K562 (cell line): Measurements from ENCODE around the gene GLIPR1L2. TPM values are rescaled to one million over a fixed set of nuclear protein-coding genes. Genes with fewer than 3 reads are reported as not detected.
A peak's percentile ranks its signal among the peaks of the same experiment; 100 is the strongest.

Experiments
- ASH1L ChIP-seq: fragments of 450-650 bp; IDR thresholded peaks from 2 replicates; pipeline ENCODE4 v1.6.1; 2018; ENCODE audit warnings: borderline replicate concordance, mild to moderate bottlenecking, low read depth; ENCODE audit not compliant: partially characterized antibody
- ELF1 ChIP-seq: fragments of 200-800 bp; sonication (Bioruptor generic); IDR thresholded peaks from 2 replicates; pipeline ENCODE4 v1.6.1; 2016; ENCODE audit warnings: missing genetic modification characterization, missing compliant biosample characterization
- SAFB2 ChIP-seq: fragments of 200-400 bp; formaldehyde crosslinking; IDR thresholded peaks from 2 replicates; pipeline ENCODE4 v1.6.1; 2018; ENCODE audit warnings: borderline replicate concordance, low read length, low read depth, moderate library complexity; ENCODE audit not compliant: severe bottlenecking
- SOX6 ChIP-seq: fragments of 450-650 bp; IDR thresholded peaks from 2 replicates; pipeline ENCODE4 v1.6.1; 2014; ENCODE audit warnings: mild to moderate bottlenecking
- polyA plus RNA-seq, 8 experiments: library from polyadenylated mRNA; depleted of rRNA in 4 of 8; stranded (reverse) in 5 of 8; unstranded in 3 of 8; fragments of >200 nt; fragmentation: Nextera tagmentation in 2 of 8; fragmentation: Illumina TruSeq in 1 of 8; extraction: Ambion mirVana in 2 of 8; extraction: Trizol in 1 of 8; gene quantifications; 2 replicates each; pipeline versions ENCODE4 v1.2.1 to v1.2.3, GENCODE V29; 2011 to 2014; ENCODE audit warnings: inconsistent platforms in 1 of 8, missing spikeins in 1 of 8
- total RNA-seq, 7 experiments: library from RNA; depleted of rRNA in 6 of 7; stranded (reverse); fragments of >200 nt in 6 of 7; fragmentation: Illumina TruSeq in 2 of 7; extraction: Trizol in 2 of 7; gene quantifications; 2 replicates each; pipeline versions ENCODE4 v1.2.1 to v1.2.3, GENCODE V29; 2011 to 2021; ENCODE audit warnings: low replicate concordance in 1 of 7
- TF ChIP-seq, protein P1 (sequence below), 2 experiments: fragments of 150-350 bp in 1 of 2; IDR thresholded peaks; 2 replicates each; pipeline ENCODE4 v1.6.1; 2012 to 2016; ENCODE audit warnings: low read depth in 2 of 2, low read length in 2 of 2, mild to moderate bottlenecking in 1 of 2, moderate library complexity in 1 of 2
- TF ChIP-seq, protein P2 (sequence below): fragments of 250-450 bp; sonication (Bioruptor Pico); IDR thresholded peaks from 2 replicates; pipeline ENCODE4 v1.5.0; 2021
- TF ChIP-seq, protein P3 (sequence below): fragments of 200-800 bp; sonication (Bioruptor generic); IDR thresholded peaks from 2 replicates; pipeline ENCODE4 v1.6.1; 2017; ENCODE audit warnings: missing genetic modification characterization, missing compliant biosample characterization

The GLIPR1L2 gene
- total and polyA plus RNA-seq, 9 of the 15 experiments (the other 6 are each of a cell fraction or from before 2014, with no cell fraction given) = not detected

DNA sequence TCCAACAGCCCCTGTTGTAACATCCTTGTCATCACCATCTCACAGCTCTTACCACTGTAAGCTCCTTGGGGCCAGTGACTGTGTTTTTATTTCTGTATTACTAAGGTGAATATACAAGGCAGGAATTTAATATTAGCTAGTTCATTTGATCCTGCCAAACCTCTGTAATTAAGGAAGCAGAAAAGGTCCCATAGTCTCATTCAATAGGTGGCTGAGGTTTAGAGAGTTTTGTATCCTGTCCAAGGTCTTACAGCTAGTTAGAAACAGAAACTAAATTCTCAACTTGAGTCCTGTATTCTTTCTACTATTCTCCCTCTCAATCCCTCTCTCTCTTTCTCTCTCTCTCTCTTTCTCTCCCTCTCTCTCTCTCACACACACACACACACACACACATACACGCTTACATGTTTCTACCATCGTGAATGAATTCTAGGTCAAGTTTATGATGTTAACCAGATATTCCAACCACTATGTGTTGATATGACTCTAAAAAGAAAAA is 89.1 kb downstream of the GLIPR1L2 start (continued):
- TF ChIP-seq ASH1L (peak; percentile 24), SAFB2 (no peak), ELF1 (peak; percentile 34; the same call in 1 of the 2 replicates), SOX6 (no peak)
- TF ChIP-seq, protein P1, sequence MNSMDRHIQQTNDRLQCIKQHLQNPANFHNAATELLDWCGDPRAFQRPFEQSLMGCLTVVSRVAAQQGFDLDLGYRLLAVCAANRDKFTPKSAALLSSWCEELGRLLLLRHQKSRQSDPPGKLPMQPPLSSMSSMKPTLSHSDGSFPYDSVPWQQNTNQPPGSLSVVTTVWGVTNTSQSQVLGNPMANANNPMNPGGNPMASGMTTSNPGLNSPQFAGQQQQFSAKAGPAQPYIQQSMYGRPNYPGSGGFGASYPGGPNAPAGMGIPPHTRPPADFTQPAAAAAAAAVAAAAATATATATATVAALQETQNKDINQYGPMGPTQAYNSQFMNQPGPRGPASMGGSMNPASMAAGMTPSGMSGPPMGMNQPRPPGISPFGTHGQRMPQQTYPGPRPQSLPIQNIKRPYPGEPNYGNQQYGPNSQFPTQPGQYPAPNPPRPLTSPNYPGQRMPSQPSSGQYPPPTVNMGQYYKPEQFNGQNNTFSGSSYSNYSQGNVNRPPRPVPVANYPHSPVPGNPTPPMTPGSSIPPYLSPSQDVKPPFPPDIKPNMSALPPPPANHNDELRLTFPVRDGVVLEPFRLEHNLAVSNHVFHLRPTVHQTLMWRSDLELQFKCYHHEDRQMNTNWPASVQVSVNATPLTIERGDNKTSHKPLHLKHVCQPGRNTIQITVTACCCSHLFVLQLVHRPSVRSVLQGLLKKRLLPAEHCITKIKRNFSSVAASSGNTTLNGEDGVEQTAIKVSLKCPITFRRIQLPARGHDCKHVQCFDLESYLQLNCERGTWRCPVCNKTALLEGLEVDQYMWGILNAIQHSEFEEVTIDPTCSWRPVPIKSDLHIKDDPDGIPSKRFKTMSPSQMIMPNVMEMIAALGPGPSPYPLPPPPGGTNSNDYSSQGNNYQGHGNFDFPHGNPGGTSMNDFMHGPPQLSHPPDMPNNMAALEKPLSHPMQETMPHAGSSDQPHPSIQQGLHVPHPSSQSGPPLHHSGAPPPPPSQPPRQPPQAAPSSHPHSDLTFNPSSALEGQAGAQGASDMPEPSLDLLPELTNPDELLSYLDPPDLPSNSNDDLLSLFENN (IDR thresholded peaks at IDR 0.05; ENCODE audit: low read depth in 2 of 2, low read length in 2 of 2) = no peak
- TF ChIP-seq, protein P2, sequence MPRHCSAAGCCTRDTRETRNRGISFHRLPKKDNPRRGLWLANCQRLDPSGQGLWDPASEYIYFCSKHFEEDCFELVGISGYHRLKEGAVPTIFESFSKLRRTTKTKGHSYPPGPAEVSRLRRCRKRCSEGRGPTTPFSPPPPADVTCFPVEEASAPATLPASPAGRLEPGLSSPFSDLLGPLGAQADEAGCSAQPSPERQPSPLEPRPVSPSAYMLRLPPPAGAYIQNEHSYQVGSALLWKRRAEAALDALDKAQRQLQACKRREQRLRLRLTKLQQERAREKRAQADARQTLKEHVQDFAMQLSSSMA (CRISPR knock-in tag) = no peak
- TF ChIP-seq, protein P3, sequence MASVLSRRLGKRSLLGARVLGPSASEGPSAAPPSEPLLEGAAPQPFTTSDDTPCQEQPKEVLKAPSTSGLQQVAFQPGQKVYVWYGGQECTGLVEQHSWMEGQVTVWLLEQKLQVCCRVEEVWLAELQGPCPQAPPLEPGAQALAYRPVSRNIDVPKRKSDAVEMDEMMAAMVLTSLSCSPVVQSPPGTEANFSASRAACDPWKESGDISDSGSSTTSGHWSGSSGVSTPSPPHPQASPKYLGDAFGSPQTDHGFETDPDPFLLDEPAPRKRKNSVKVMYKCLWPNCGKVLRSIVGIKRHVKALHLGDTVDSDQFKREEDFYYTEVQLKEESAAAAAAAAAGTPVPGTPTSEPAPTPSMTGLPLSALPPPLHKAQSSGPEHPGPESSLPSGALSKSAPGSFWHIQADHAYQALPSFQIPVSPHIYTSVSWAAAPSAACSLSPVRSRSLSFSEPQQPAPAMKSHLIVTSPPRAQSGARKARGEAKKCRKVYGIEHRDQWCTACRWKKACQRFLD = peak; percentile 35; the same call in 1 of the 2 replicates
